Cortex of kidney (tissue), 1 donor: ENCODE data around the gene UBE2J1.
"Not testable (repeated sequence)": the region's sequence is repeated elsewhere in the genome, so short reads cannot be mapped to it uniquely, and the experiment has no call there.

Experiments
- DNase-seq: peaks from one replicate; lab custom pipeline; 2025; lab: John Stamatoyannopoulos, UW

UBE2J1 gene, protein sequence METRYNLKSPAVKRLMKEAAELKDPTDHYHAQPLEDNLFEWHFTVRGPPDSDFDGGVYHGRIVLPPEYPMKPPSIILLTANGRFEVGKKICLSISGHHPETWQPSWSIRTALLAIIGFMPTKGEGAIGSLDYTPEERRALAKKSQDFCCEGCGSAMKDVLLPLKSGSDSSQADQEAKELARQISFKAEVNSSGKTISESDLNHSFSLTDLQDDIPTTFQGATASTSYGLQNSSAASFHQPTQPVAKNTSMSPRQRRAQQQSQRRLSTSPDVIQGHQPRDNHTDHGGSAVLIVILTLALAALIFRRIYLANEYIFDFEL

DNA sequence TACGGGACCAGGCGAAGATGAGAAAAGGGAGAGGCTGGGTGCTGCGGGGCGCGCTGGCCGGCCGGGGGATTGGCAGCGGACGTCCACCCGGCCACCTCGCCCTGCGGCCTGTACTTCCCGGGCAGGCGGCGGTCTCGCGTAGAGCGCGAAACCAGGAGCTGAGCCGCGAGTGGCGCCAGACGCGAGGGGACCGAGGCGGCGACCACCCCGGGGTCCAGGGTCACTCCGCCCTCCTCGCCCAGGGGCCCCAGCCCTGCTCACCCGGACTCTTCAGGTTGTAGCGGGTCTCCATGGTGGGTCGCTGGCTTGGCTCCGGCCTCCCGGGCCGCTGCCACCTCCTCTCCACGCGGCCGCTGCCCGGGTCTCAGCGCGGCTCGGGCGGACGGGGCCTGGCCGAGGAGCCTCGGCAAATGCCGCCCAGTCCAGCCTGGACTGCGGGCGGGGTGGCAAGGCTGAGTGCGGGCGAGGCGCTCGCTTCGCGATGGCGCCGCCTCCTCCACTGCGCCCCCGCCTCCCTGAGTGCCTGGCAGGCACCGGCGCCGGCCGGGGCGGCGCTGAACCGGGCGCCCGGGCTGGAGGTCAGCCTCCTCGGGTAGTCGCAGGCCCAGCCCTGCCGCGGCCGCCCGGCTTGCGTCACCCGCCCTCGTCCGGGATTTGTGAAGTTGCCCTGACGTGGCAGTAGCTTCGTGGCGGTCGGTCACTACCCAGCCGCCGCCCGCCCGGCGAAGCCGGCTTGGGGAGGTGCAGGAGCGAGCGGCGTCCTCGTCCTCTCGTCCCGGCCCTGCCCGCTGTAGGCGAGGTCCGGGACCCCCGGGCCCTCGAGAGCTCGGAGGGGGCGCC is at the start of gene UBE2J1:
Gene UBE2J1, minus strand, starts transcription at position 445 of the 840 bp plus-strand sequence. Its CDS starts 153 bp downstream, at position 292.
- DNase-seq, result peak; percentile 26

DNA sequence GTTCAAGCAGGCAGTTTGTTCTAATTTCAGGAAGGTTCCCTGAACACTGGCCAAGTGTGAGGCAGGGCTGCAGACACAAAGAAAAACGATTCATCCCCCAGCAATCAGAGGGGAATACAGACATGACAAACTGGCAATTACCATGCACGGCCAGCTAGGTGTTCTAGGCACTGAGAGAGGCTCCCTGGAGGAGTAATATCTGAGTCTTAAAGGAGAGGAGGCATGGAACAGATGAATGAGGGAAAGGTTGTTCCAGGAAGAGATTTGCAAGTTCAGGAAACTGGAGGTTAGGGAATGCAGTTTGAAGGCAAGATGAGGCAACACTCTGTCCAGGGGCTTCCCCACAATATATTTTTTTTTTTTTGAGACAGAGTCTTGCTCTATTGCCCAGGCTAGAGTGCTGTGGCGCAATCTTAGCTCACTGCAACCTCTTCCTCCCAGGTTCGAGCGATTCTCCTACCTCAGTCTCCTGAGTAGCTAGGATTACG is 48.4 kb upstream of the UBE2J1 start:
- DNase-seq, result no peak

DNA sequence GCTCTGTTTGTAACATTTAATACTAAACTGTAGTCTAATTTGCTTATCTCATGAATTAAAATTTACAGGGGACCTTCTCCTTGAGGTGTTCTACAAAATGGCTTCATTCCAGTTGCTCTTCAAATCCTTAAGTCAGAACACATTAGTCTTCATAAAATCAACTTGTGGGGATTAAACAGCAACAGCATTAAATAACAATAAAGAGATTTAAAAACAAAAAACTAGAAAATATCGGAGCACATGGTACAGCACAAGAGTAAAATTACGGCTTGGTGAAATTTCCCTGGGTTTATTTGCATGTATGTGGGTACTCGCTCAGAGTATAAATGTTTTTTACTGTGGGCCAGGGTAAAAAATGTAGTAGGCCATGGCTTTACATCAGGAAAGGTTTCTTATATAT is 47.5 kb upstream of the UBE2J1 start:
- DNase-seq, result no peak

DNA sequence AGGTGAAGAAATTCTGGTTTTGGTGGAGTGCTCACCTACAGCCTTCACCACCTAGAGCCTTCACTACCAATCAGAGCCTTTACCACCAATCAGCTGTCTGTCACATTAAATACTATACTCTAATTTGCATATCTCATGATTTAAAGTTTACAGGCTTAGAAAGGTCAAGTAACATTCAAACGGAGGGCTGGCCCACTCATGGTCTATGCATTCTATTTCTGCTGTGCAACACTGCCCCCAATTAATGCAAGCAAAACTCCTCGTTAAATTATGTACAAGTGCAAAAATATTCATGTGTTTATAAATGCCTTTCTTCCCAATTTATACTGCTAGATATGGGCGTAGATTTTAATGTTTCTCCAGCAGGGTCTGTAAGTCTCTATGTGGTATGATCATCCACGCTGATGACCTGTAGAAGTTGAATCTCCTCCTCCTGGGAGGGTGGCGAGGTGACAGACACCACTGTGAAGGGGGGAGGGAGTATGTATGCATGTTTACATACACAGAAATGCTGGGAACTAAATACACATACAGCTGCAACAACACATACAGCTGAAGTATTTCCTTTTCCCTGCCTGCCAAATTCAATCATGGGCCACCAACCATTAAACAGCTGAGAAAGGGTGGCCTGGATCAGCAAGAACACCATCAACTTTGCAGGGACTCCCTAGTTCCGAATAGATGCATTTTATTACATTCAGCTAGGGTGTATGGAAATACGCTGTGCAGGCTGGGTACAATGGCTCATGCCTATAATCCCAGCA is 46.4 kb upstream of the UBE2J1 start:
- no peak for DNase-seq

DNA sequence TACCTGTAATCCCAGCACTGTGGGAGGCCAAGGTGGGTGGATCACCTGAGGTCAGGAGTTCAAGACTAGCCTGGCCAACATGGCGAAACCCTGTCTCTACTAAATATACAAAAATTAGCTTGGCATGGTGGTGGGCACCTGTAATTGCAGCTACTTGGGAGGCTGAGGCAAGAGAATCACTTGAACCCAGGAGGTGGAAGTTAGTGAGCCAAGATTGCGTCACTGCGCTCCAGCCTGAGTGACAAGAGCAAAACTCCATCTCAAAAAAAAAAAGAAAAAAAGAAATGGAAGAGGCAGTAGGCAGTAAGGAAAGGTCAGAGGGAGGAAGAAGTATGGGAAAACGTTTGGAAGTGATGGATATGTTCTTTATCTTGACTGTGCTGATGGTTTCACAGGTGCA is 45.4 kb upstream of the UBE2J1 start:
- DNase-seq, result not testable (repeated sequence)

DNA sequence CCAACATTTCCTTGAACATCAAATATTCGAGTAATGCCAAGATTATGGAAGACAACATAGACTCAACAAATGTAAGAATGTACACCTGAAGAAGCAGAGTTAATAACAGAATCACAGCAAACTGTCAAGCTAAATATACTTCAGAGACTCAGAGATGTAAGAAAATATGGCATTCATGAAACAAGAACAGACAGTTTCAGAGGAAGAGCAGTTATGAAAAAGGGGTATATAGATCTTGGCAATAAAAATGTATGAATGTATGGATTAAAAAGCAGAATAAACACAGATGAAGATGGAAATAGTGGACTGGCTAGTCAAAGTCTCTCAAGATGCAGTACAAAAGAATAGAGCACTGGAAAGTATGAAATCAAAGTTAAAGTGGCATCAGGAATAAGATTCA is 41.1 kb upstream of the UBE2J1 start:
- no peak for DNase-seq

DNA sequence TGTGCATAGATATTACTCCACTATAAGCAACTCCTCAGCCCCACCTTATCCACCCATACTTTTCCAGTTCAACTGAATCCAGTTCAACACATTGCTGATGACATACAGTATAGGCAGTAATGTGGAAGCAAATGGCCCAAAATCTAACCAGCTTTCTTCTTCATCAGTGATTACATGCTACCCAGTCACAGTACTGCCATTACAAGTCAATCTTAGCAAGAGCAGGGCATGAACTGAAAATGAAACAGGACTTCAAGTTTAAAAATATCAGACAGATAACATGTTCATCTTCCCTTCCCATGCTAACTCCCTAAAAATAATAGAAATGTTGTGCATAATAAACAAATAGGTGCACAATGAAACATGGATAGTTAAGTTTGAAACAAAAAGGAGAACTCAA is 40.3 kb upstream of the UBE2J1 start:
- DNase-seq, result no peak

DNA sequence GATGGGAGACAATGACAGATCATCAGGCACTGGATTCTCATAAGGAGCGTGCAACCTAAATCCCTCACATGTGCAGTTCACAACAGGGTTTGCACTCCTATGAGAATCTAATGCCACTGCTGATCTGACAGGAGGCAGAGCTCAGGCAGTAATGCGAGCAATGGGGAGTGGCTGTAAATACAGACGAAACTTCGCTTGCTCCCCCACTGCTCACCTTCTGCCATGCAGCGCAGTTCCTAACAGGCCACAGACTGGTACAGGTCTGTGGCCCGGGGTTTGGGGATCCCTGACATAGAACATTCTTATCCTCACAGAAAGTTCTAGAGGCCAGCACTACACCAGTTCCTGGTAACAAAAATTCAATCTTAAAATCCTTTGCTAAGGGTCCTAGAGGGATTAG is 36.3 kb upstream of the UBE2J1 start:
- DNase-seq, result no peak

DNA sequence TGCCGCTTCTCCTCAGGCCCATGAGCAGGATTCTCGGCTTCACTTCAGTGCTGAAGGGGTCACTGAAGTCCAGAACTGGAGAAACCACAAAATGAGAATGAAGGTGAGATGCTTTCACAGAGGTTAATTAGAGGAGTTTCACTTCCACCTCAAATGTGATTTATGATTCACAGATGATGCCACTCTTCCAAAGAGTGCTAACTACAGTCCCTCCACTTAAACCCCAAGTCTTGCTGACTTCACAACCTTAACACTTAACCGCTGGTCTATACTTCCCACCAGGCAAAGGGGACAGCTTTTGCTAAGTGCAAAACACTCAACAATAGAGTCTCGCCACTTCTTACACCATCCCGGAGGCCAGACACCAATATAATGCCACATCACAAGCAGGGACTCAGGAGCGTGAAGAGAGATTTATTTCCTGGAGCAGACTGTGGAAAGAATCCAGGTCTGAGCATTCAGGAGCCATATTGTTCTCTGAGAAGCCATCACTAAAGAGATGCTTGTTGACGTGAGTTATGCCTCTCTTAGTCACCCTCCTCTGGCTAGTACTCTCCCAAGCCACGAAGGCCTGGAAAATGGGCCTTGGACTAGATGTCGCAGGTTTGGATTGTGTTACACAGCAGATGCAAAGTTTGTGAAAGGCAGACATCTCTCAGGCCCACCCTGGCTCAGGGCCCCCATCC is 35.1 kb upstream of the UBE2J1 start:
- no peak for DNase-seq

DNA sequence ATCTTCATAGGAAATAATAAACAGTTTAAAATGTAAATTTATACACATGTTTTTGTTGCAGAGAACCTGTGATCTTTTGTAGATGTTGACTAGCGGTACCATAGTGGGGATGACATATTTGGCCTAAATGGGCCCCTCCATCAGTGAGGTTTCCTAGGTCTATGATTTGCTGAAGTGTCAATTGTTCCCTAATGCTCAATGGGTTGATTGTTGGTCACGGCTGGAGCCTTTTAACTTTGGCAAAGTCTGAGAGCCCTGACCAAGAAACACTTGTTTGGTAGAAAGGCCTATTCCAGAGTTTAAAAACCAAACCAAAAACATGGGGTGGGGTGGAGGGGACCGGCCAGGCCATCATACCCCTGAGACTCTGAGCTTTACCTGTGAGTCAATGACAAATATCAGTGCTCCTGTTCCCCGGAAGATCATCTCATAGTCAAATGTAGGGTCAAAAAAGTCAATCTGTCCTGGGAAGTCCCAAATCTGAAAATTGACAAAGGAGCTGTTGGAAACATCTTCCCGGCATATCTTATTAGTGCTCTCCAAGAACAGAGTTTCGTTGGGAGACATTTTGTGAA is 34.5 kb upstream of the UBE2J1 start:
- DNase-seq, result no peak

DNA sequence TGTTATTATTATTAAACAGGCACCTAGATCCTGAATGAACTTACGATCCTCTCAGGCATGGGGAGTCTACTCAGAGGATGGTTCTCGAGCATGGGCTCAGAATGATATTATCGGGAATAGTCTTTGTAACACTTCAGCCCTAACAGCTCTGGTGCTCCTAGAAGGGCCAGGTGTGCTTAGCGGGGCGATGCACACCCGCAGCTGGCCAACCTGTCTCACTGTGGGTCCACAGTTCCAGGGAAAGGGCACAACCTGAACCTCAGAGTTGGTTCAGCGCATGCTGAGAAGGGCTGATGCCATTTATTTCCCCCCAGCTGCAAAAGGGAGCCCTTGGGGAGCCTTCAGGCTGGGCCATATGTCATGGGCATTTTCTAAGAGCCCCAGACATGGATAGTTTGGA is 33.3 kb upstream of the UBE2J1 start:
- no peak for DNase-seq

DNA sequence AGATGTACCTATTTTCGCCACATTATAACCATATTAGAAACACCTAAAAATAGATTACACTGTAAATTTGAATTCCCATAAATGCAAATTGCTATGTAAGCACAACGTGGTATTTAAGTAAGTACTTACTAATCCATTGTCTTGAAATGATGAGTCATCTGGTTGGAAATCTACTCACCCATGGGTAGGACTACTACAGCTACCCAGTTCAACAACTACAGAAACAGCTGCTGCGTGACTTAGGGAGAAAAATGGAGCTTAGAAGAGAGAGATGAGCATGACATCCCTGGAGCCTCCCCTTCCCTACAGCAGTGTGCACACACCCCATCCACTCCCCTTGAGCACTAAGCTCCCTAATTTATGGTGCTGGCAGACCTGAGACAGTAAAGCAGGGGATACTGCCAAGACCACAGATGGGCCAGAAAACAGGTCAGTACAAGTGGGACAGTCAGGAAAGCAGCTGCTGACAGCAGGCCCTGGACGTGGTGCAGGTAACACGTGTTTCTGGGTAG is 32.7 kb upstream of the UBE2J1 start:
- DNase-seq, result no peak

DNA sequence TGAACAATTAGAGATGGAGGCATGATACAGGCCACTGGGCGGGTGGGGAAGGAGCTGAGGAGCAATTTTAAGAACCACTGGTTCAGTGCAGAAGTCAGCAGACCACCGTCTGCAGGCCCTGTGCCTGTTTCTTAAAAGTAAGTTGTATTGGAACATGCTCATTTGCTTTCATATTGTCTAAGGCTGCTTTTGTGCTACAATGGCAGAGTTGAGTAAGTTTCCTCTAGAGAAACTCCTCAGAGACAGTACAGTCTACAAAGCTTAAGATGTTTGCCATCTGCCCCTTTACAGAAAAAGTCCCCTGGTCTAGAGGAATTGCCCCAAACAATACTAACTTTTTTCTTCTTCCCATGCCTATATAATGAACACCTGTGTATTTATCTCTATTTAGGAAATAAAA is 28.5 kb upstream of the UBE2J1 start:
- DNase-seq, result no peak

DNA sequence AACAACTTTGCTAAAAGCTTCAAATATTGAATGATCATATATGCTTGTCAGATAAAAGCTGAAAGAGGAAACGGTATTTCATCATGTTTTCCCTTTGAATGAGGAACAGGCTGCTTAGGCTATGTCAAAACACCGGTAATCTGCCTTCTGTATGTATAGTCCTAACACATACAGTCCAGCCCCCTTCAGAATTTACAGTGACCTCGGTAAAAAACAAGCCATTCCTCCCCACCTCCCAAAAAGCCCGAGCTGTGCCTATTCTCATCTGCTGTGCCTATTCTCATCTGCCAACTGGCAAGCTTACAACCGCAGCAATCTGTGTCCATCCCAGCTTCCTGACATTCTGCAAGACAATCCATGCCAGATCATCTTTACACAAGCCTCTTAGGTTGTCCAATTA is 26.8 kb upstream of the UBE2J1 start:
- no peak for DNase-seq

DNA sequence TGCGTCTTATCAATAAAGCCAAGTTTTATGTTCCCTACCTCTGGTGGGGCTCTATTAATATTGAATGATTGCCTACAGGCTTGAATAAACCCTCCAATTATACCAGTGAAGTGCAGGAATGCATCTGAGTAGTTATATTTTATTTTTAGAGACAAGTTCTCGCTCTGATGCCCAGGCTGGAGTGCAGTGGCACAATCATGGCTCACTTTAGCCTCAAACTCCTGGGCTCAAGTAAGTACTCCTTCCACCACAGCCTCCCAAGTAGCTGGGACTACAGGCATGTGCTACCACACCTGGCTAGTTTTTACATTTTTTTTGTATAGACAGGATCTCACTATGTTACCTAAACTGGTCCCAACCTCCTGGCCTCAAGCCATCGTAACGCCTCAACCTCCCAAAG is 26.1 kb upstream of the UBE2J1 start:
- no peak for DNase-seq

DNA sequence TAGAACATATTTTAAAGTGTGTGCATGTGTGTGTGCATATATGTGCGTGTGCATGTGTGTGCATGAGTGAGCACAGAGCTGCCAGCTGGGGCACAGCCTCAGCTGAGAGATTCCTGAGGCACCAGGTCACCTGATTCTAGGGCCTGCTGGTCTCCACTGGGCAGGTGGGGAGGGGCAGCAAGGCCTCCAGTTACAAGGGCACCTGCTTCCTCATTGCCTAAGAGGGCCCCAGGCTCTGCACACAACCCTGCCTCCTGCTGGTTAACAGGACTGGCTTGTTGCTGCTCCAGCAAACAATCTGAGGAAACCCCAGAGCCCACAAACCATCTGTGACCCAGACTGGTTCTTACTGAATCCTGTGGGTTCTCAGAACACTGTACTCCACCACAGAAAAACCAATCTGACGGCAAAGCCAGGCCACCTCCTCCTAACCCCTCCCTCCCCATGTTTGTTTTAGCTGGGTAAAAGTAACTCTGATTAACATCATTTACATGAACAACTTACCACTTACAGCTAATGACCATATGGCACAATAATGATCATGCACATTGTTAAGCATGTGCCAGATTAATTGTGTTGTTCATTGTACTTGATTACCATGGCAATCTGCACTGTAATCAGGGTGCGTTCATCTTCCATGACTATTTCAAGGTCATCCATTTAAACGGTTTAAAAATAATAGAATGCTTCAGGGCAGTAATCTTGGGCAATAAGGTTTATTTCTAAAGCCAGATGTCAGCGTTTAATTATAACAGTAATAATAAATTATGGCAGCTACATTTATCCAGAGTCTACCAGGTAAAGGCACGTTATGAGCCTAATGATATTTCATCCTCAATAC is 23.1 kb upstream of the UBE2J1 start:
- DNase-seq, result no peak

DNA sequence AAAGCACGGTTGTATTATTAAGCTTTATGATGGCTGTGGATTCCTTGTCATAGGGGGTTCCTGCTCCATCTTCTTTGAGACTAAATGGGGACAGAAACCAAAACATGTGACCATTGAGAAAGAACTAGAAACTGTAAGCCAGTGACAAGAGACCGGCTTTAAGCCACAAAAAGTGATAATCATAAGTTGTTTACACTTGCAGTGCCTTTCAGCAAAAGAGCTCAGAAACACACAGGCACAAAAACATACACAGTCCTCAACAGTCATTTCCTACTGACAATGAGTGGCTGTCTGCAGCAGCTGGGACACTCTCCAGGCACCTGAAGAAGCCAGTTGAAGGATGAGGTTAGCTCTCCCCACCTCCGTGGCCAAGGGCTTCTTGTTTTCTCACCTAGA is 20.0 kb upstream of the UBE2J1 start:
- no peak for DNase-seq

DNA sequence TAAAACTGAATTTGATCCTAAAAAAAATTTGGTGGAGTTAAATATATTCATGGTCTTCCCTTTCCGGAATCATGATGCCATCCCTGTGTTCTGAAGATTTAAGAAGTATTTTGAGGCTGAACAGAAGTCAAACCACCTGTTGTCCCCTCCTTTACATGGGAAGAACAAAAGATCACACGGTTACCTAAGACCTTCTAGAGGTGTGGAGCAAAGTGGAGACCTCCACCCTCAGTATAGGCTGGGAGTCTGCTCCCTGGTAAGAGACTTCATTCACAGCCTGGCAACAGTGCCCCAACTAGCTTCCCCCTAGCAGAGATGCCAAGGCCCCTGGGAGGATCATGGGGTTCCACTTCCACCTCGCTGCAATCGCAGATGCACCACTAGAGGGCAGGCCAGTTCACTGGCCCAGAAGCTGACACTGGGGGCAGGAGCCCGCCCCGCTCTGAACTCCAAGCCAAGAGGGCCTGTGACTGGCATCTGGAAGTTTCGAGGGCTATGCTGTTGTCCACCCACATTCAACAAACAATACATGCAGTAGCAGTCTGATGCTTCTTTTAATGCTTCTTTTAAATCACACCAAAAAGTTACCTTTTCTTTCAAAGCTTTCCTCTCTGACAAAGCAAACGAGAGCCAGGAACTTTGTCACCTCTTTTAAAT is 19.5 kb upstream of the UBE2J1 start:
- DNase-seq, result no peak

DNA sequence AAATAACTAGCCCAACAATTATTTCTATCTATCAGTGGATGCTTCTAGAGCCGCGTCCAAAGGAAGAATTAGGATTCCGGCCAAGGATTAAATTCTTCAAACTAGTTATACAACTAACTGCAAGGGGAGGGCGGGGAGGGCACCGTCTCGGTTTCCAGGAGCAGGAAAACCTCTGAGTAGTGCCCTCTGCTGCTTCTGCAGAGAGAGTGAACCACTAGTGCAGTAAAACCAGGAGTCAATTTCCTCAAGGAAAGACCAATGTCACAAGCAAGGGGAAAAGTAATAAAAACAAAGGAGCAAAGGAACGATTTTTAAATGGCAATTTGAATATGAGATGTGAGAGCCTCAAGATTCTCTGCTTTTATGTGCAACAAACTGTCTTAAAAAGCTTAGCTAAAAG is 16.5 kb upstream of the UBE2J1 start:
- no peak for DNase-seq

DNA sequence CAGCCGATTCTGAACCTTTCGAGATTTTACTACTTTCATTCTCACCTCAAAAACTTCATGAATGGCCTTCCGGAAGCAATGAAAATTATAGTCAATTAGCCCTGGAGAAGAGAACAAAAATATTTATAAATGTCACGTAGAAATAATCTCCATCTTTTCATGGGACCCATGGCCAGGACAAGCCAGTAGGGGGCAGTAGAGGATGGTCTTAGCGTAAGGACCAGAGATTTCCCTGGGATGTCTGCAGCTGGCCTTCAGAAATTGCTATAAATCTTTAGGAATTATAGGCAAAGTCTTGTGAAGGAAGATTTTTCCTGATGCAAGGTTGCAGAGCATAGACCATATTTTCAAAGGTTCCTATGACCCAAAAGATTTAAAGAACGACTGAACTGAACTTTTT is 15.6 kb upstream of the UBE2J1 start:
- DNase-seq, result no peak
